Erythroblast (primary cell): Measurements from ENCODE around the gene C7.

Source experiments
- GATA1 ChIP-seq: IDR thresholded peaks from 2 replicates; pipeline ENCODE4 v1.6.1; 2011; ENCODE audit warnings: low read depth, mild to moderate bottlenecking, control low read depth, low read length, moderate library complexity
- POLR2A ChIP-seq: IDR thresholded peaks from 2 replicates; pipeline ENCODE4 v1.6.1; 2011; ENCODE audit warnings: mild to moderate bottlenecking, low read length

GRCh38 chr5:40987349-40987748 is 78.1 kb downstream of the C7 start:
- TF ChIP-seq POLR2A = no peak
- TF ChIP-seq GATA1 = no peak
